ENCODE results near the gene HOXA2. TPM values are rescaled to one million over a fixed set of nuclear protein-coding genes. Genes with fewer than 3 reads are reported as not detected.

Gene HOXA2
- total and polyA plus RNA-seq, 2 donors (not counting 1 experiment from before 2014, with no cell fraction given) = 1.3 to 2.6 TPM

- no peaks in the 10 kb centered on the region for H3K27me3 ChIP-seq (ENCODE audit: control insufficient read depth, insufficient read depth, low read length)
- peak overlapping the region; percentile 90 for H3K4me2 ChIP-seq (ENCODE audit: extremely low read depth, insufficient read depth, low read length)
- peak overlapping the region; percentile 55 for H2AFZ ChIP-seq (ENCODE audit: low read length)
- H4K20me1 ChIP-seq (ENCODE audit: control insufficient read depth, extremely low read depth, insufficient read depth, low read length) = no peaks in the 10 kb centered on the region
- peak; percentile 47 to 87 for DNase-seq (ENCODE audit: low read depth in 2 of 2)
- peak overlapping the region; percentile 42 to 61 (median 49) for H3K4me3 ChIP-seq (replicated peaks in 1 of 4; ENCODE audit: control extremely low read depth in 1 of 4, insufficient read depth in 1 of 4, low read depth in 3 of 4, low read length in 4 of 4)
- no peaks in the 10 kb centered on the region for H3K36me3 ChIP-seq (ENCODE audit: control insufficient read depth, insufficient read depth, low read length)
- peak overlapping the region; percentile 64 for H3K9ac ChIP-seq (ENCODE audit: insufficient read depth, low read length)
- H3K9me3 ChIP-seq (ENCODE audit: control insufficient read depth, insufficient read depth, low read depth, low read length) = no peaks in the 10 kb centered on the region
- TF ChIP-seq EZH2 (IDR thresholded peaks at IDR 0.05; ENCODE audit: low read length, missing control alignments) = no peak
- TF ChIP-seq, protein P1, sequence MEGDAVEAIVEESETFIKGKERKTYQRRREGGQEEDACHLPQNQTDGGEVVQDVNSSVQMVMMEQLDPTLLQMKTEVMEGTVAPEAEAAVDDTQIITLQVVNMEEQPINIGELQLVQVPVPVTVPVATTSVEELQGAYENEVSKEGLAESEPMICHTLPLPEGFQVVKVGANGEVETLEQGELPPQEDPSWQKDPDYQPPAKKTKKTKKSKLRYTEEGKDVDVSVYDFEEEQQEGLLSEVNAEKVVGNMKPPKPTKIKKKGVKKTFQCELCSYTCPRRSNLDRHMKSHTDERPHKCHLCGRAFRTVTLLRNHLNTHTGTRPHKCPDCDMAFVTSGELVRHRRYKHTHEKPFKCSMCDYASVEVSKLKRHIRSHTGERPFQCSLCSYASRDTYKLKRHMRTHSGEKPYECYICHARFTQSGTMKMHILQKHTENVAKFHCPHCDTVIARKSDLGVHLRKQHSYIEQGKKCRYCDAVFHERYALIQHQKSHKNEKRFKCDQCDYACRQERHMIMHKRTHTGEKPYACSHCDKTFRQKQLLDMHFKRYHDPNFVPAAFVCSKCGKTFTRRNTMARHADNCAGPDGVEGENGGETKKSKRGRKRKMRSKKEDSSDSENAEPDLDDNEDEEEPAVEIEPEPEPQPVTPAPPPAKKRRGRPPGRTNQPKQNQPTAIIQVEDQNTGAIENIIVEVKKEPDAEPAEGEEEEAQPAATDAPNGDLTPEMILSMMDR (conservative IDR thresholded peaks at IDR 0.05 in 1 of 2, IDR thresholded peaks at IDR 0.05 in 1 of 2; ENCODE audit: low read depth in 1 of 2, low read length in 2 of 2) = peak; percentile 63 to 64
- H3K4me1 ChIP-seq (ENCODE audit: control insufficient read depth, extremely low read depth, insufficient read depth, low read length) = peaks cover 25% of the 10 kb centered on the region
- H3K27ac ChIP-seq (ENCODE audit: insufficient read depth, low read length) = peak overlapping the region; percentile 81
- peaks cover 57% of the 10 kb centered on the region for H3K79me2 ChIP-seq (ENCODE audit: control insufficient read depth, insufficient read depth, low read length)
Observed at GRCh38 chr7:27150568-27151340, 48.3 kb upstream of the HOXA2 start.

- peaks cover 22% of the 10 kb centered on the region for H3K4me1 ChIP-seq (ENCODE audit: control insufficient read depth, extremely low read depth, insufficient read depth, low read length)
- H3K9ac ChIP-seq (ENCODE audit: insufficient read depth, low read length) = peak overlapping the region; percentile 64
- peak overlapping the region; percentile 28 for H2AFZ ChIP-seq (ENCODE audit: low read length)
- no peaks in the 10 kb centered on the region for H3K9me3 ChIP-seq (ENCODE audit: control insufficient read depth, insufficient read depth, low read depth, low read length)
- H3K79me2 ChIP-seq (ENCODE audit: control insufficient read depth, insufficient read depth, low read length) = peaks cover 65% of the 10 kb centered on the region
- H3K36me3 ChIP-seq (ENCODE audit: control insufficient read depth, insufficient read depth, low read length) = no peaks in the 10 kb centered on the region
- H3K4me3 ChIP-seq (replicated peaks in 1 of 4; ENCODE audit: control extremely low read depth in 1 of 4, insufficient read depth in 1 of 4, low read depth in 3 of 4, low read length in 4 of 4) = peak overlapping the region; percentile 42 to 61 (median 49)
- peak overlapping the region; percentile 81 for H3K27ac ChIP-seq (ENCODE audit: insufficient read depth, low read length)
- peak overlapping the region; percentile 90 for H3K4me2 ChIP-seq (ENCODE audit: extremely low read depth, insufficient read depth, low read length)
- TF ChIP-seq EZH2 (IDR thresholded peaks at IDR 0.05; ENCODE audit: low read length, missing control alignments) = no peak
- TF ChIP-seq, protein P1 (conservative IDR thresholded peaks at IDR 0.05 in 1 of 2, IDR thresholded peaks at IDR 0.05 in 1 of 2; ENCODE audit: low read depth in 1 of 2, low read length in 2 of 2) = no peak
- DNase-seq (ENCODE audit: low read depth in 2 of 2) = no peak
- no peaks in the 10 kb centered on the region for H3K27me3 ChIP-seq (ENCODE audit: control insufficient read depth, insufficient read depth, low read length)
- H4K20me1 ChIP-seq (ENCODE audit: control insufficient read depth, extremely low read depth, insufficient read depth, low read length) = no peaks in the 10 kb centered on the region
Observed at GRCh38 chr7:27149842-27150567, 47.5 kb upstream of the HOXA2 start.
